ENCODE measurements around the gene SDHC. TPM values are rescaled to one million over a fixed set of nuclear protein-coding genes. Genes with fewer than 3 reads are reported as not detected.
A peak's percentile ranks its signal among the peaks of the same experiment; 100 is the strongest.
"Not testable (repeated sequence)": the region's sequence is repeated elsewhere in the genome, so short reads cannot be mapped to it uniquely, and the experiment has no call there.

SDHC gene
- total RNA-seq, 2 experiments from 2014 or later = 144 to 173 TPM

DNA sequence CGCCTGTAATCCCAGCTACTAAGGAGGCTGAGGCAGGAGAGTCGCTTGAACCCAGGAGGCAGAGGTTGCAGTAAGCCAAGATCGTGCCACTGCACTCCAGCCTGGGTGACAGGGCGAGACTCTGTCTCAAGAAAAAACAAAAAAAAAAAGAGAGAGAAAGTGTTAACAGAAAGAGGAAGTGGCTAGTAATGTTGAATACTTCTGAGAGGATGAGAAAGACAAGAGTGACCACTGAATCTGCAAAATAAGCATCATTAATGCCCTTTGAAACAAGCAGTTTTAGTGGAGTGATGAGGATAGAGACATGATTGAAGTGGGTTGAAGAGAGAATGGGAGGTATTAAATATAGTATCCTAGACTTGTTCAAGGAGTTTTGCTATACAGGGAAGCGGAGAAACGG lies 16.1 kb upstream of the SDHC start:
- ATAC-seq (no peak), DNase-seq (no peak)
- peaks cover 2% of the 10 kb centered on the region for H3K36me3 Mint-ChIP-seq
- peaks cover 7% of the 10 kb centered on the region for H3K4me1 Mint-ChIP-seq
- no peak overlapping the region for H3K27ac Mint-ChIP-seq
- CTCF ChIA-PET = no interaction called here
- H3K9me3 Mint-ChIP-seq (ENCODE audit: low read depth) = no peaks in the 10 kb centered on the region
- H3K27me3 Mint-ChIP-seq = no peaks in the 10 kb centered on the region
- no peak overlapping the region for H3K4me3 Mint-ChIP-seq

DNA sequence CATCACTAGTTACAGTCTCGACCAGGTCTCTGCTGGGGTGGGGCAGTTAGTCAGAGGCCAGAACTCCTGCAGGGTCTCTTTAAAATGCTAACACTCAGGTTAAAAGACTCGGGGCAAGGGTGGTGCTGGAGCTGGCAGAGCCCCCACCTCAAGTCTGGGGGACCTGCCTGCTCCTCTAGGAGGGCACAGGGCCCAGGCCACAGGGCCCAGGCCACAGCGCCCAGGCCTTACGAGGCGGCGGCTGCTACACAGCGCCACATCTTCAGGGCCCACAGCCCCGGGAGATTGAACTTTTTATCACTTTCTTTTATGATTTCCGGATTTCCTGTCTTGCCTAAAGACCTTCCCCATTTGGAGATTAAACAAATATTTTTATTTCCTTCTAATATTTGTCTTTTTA lies 14.8 kb upstream of the SDHC start:
- H3K9me3 Mint-ChIP-seq (ENCODE audit: low read depth) = no peaks in the 10 kb centered on the region
- CTCF ChIA-PET = no interaction called here
- DNase-seq = no peak
- H3K27me3 Mint-ChIP-seq = no peaks in the 10 kb centered on the region
- H3K4me1 Mint-ChIP-seq = peaks cover 14% of the 10 kb centered on the region
- no peak overlapping the region for H3K27ac Mint-ChIP-seq
- peaks cover 2% of the 10 kb centered on the region for H3K36me3 Mint-ChIP-seq
- ATAC-seq = no peak
- no peak overlapping the region for H3K4me3 Mint-ChIP-seq

DNA sequence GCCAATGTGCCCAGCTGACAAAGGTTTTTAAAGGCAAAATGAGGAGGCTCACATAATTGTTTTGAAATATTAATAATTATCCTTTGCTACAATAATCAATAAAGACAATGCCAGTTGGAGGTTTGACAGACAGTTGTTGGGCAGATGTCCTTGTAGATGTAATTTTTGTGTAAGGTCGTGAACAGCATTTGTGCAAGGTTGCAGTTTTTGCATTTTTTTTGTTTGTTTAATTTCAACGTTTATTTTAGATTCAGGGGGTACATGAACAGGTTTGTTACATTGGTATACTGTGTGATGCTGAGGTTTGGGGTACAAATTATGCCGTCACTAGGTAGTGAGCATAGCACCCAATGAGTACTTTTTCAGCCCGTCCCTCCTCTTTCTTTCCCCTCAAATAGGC lies 13.7 kb upstream of the SDHC start:
- DNase-seq = no peak
- H3K36me3 Mint-ChIP-seq = peaks cover 2% of the 10 kb centered on the region
- ATAC-seq = no peak
- H3K4me1 Mint-ChIP-seq = peaks cover 23% of the 10 kb centered on the region
- no peak overlapping the region for H3K27ac Mint-ChIP-seq
- no peaks in the 10 kb centered on the region for H3K27me3 Mint-ChIP-seq
- no peak overlapping the region for H3K4me3 Mint-ChIP-seq
- CTCF ChIA-PET = no interaction called here
- no peaks in the 10 kb centered on the region for H3K9me3 Mint-ChIP-seq (ENCODE audit: low read depth)

DNA sequence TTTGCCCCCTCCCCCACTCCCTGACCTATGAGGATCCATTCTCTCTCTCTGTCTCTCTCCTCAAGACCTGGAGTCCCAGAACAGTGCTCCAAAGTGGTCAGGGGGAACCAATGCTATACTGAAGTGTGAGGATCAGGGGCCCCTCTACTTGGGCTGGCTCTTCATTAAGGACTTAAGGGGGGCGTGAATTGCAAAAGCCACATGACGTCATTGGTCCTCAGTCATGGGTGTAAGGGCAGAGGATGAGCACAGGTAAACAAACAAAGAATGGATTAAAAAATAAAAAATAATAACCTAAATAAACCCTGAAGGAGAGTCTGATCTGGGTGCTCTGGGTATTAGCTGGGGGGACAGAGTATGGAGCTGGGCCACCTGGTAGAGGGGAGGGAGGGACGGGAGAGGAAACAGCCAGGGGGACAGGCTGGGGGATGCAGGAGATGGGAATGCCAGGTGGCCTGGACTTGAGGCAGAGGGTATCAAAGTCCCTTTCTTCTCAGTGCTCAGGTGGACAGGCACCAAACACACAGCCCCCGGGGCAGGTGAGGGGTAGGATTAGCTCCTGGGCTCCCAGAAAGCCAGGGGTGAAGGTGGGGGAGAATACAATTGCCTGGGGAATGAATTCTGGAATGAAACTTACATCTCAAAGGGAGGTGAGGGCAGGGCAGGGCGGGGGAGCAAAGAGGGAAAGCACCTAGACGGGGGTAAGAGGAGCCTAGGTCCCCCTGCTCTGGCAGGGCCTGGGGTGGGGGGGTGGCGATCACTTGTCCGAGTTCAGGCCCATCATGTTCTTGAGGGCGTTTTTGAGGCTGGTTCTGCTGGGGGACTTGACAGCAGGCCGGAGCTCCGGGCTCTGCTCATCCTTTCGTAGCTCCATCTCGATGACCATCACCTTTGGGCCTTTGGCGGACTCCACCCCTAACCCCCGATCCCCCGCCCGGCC lies 9.0 kb upstream of the SDHC start:
- CTCF ChIA-PET = interaction anchor here (0.6 to 4.4 kb wide), 22 partner anchors 10 to 152 kb away, joined by 3 to 34 read pairs (median 4); partner anchors contain the start of genes APOA2, CFAP126, FCER1G and TOMM40L
- Mint-ChIP-seq H3K9me3 (ENCODE audit: low read depth) (no peaks in the 10 kb centered on the region), H3K36me3 (peaks cover 4% of the 10 kb centered on the region), H3K4me3 (peak overlapping the region; percentile 99), H3K27ac (peak overlapping the region; percentile 90), H3K27me3 (no peaks in the 10 kb centered on the region), H3K4me1 (peaks cover 32% of the 10 kb centered on the region)
- DNase-seq = no peak
- no peak for ATAC-seq

DNA sequence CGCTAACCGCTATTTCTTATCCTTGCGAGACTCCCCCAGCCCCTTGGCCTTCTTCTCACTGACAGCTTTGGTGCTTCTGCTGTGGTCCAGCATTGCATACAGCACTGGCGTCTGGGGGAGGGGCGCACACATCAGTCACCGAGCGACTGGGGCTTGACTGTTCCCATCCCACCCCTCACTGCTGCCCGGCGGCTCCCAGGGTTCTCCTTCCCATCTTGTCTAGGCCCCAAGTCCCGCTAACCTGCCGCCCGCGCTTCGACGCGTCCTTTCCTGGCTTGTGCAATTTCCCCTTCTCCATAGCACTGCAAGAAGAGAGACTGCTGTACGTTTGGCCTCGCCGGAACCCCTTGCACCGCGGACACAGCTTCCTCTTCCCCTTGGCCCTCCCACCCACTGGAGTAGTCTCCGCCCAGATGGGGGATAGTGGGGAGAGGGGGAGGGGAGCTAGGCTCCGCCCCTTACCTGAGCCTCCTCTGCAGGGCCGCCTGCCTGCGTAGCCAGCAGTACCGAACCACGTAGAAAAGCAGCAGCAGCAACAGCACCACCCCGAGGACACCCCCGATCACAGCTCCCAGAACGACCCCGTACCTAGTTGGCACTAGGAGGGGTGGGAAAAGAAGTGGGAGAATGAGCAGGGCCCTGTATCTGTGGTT lies 8.2 kb upstream of the SDHC start:
- Mint-ChIP-seq H3K27ac (peak overlapping the region; percentile 90), H3K27me3 (no peaks in the 10 kb centered on the region)
- CTCF ChIA-PET = interaction anchor here (0.7 to 4.4 kb wide), 23 partner anchors 9 to 153 kb away, joined by 3 to 34 read pairs (median 4); partner anchors contain the start of genes ADAMTS4, APOA2, CFAP126 and FCER1G

DNA sequence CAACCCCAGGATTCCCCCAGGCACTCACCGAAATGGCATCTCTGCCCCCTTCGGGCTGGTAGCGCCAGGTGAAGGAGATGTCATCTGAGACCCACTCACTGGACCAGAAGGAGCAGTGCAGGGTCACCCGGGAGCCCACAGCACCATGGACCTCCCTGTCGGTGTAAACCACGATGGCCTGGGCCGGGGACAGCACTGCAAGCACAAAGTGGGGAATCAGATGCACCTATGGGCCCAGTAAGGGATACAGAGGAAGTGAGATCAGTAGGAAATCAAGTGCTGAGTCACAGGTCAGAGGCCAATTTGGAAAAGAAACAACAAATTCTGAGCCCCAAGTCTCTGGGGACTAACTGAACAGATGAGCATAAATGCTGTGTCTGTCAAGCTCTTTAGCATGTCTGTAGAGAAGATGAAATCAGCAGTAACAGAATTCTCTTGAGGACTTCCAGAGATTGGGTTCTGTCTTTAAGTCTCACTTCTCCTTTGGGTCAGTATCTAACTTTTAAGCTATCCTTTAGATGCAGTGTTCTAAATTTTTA lies 6.9 kb upstream of the SDHC start:
- ATAC-seq (no peak), DNase-seq (peak; percentile 43)
- H3K27ac Mint-ChIP-seq = peak overlapping the region; percentile 37
- CTCF ChIA-PET = interaction anchor here (1.2 to 4.4 kb wide), 8 partner anchors 12 to 154 kb away, joined by 3 to 34 read pairs (median 7); partner anchors contain the start of genes CFAP126, TOMM40L and UFC1
- H3K36me3 Mint-ChIP-seq = peaks cover 2% of the 10 kb centered on the region
- no peaks in the 10 kb centered on the region for H3K9me3 Mint-ChIP-seq (ENCODE audit: low read depth)
- no peak overlapping the region for H3K4me3 Mint-ChIP-seq
- H3K4me1 Mint-ChIP-seq = peaks cover 32% of the 10 kb centered on the region
- H3K27me3 Mint-ChIP-seq = no peaks in the 10 kb centered on the region

More for the DNA sequence above, 8.2 kb upstream of the SDHC start:
- DNase-seq (peak; percentile 92), ATAC-seq (peak; percentile 96)
- H3K4me3 Mint-ChIP-seq = peak overlapping the region; percentile 99
- peaks cover 2% of the 10 kb centered on the region for H3K36me3 Mint-ChIP-seq
- no peaks in the 10 kb centered on the region for H3K9me3 Mint-ChIP-seq (ENCODE audit: low read depth)
- H3K4me1 Mint-ChIP-seq = peaks cover 32% of the 10 kb centered on the region

DNA sequence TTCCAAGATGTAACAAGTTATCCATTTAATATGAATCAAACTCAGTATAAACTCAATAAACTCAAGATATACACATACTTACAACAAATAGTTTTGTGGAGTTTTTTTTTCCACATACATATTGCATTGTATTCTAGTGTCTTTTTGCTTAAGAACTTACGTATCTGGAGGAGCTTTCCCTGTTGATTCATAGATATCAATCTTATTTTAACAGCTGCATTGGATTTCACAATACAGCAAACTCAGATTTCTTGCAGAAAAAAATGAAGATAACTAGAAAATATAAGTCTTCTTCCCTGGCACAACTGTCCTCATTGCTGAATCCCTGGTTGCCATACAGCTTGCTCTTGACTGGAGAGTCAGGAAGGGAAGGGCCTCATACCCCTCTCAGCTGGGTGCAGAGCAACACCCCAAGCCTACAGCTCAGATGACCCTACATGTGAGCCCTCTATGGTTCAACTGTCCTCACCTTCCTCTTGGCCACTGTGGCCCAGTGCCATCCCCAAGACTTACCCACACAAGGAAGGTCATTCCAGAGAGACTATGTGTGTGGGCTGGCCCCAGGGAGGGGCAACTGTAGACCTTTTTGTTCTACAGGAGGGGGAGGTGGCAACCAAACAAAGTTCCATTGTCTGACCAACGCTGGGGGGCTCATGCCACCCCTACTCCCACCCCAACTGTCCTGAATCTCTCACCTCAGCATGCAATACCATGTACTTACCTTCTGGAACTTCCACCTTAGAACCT lies 6.1 kb upstream of the SDHC start:
- H3K27me3 Mint-ChIP-seq = no peaks in the 10 kb centered on the region
- H3K4me3 Mint-ChIP-seq = no peak overlapping the region
- DNase-seq = no peak
- CTCF ChIA-PET = interaction anchor here (1.2 to 4.4 kb wide), 3 partner anchors 14 to 126 kb away, joined by 3 to 34 read pairs (median 6); partner anchors contain the start of gene TOMM40L
- H3K36me3 Mint-ChIP-seq = peaks cover 2% of the 10 kb centered on the region
- peaks cover 32% of the 10 kb centered on the region for H3K4me1 Mint-ChIP-seq
- ATAC-seq = no peak
- no peaks in the 10 kb centered on the region for H3K9me3 Mint-ChIP-seq (ENCODE audit: low read depth)
- H3K27ac Mint-ChIP-seq = peak overlapping the region; percentile 35

DNA sequence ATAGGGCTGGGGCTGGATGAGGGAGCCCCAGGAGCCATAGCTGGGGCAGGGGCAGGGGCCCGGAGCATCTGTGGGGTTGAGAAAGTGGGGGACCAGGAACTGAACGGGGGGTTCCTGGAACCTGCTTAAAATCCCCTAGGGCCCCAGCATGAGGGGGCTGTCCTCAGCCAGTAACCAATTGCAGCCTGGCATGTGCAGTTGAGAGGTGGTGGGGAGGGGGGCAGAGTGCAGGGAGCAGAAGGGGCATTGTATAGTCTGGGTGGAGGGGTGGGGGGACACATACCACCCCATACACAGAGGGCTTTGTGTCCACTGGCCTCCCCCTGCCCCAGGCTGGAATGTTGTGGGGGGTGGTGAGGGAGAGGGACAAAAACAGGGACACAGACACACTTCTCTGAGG lies 4.3 kb upstream of the SDHC start, which contains the start of gene MPZ:
Gene MPZ, minus strand, starts transcription at position 101 of the 400 bp plus-strand sequence. Its CDS starts 63 bp downstream, at position 38.
- CTCF ChIA-PET = interaction anchor here (0.6 kb wide), 1 partner anchor 37 kb away, joined by 3 read pairs; no protein-coding TSS in a partner anchor
- H3K4me3 Mint-ChIP-seq = no peak within 1 kb of the TSS
- ATAC-seq (no peak), DNase-seq (no peak)
- no peak within 1 kb of the TSS for H3K27ac Mint-ChIP-seq
- H3K9me3 Mint-ChIP-seq (ENCODE audit: low read depth) = no peaks in the 10 kb centered on the region
- peaks cover 2% of the 10 kb centered on the region for H3K36me3 Mint-ChIP-seq
- H3K27me3 Mint-ChIP-seq = no peaks in the 10 kb centered on the region
- peaks cover 30% of the 10 kb centered on the region for H3K4me1 Mint-ChIP-seq

DNA sequence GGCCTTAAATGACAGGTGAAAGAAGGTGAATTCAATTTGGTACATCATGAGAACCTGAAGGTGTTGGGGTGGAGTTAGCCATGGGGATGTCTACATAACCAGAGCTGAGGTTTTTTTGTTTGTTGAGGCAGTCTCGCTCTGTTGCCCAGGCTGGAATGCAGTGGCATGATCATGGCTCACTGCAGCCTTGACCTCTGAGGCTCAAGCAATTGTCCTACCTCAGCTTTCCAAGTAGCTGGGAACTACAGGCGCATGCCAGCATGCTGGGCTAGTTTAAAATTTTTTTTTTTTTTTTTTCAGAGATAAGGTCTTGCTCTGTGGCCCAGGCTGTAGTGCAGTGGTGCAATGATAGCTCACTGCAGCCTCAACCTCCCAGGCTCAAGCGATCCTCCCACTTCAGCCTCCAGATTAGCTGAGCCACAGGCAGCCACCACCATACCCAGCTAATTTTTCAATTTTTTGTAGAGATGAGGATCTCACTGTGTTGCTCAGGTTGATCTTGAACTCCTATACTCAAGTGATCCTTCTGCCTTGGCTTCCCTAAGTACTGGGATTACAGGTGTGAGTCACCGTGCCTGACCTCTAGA lies 2.5 kb upstream of the SDHC start:
- Mint-ChIP-seq H3K4me1 (peaks cover 30% of the 10 kb centered on the region), H3K27me3 (no peaks in the 10 kb centered on the region), H3K27ac (no peak overlapping the region), H3K4me3 (no peak overlapping the region), H3K36me3 (peaks cover 1% of the 10 kb centered on the region), H3K9me3 (ENCODE audit: low read depth) (no peaks in the 10 kb centered on the region)
- no peak for DNase-seq
- CTCF ChIA-PET = interaction anchor here (1.0 kb wide), 1 partner anchor 70 kb away, joined by 3 read pairs; no protein-coding TSS in a partner anchor
- ATAC-seq = no peak

DNA sequence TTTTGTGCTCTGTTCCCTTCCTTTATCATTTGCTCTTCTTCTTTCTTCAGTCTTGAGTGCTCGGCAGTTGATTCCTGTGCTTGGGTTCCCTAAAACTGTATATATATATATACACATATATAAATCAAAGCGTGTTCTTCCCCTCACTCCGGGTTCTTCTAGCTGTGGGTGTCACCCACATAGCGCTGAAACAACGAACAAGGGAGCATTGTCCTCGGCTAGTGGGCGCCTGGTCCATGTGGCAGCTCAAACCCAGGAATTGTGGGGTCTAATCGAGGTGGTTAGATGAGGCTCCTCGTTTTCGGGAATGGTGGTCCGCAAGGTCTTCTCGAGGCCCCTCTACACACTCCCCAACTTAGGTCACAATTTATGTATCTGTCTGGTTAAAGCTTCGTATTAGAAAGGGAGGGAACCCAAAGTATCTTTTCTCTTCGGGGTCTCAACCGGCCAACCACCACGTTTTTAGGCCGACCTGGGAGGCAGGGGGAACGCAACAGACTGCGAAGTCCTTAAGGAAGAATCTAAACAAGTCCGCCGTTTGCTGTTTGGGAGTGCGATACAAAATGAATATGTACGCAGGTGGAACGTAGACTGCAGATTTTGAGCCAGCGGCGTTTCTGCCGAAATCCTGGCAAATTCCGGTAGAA lies 504 bp upstream of the SDHC start:
- CTCF ChIA-PET = interaction anchor here (0.8 to 2.7 kb wide), 8 partner anchors 9 to 88 kb away, joined by 3 to 20 read pairs (median 4); partner anchors contain the start of gene TOMM40L
- Mint-ChIP-seq H3K4me3 (peak overlapping the region; percentile 87), H3K27me3 (no peaks in the 10 kb centered on the region), H3K27ac (peak overlapping the region; percentile 95), H3K36me3 (peaks cover 2% of the 10 kb centered on the region), H3K9me3 (ENCODE audit: low read depth) (no peaks in the 10 kb centered on the region), H3K4me1 (peaks cover 24% of the 10 kb centered on the region)
- DNase-seq = no peak
- ATAC-seq = no peak

DNA sequence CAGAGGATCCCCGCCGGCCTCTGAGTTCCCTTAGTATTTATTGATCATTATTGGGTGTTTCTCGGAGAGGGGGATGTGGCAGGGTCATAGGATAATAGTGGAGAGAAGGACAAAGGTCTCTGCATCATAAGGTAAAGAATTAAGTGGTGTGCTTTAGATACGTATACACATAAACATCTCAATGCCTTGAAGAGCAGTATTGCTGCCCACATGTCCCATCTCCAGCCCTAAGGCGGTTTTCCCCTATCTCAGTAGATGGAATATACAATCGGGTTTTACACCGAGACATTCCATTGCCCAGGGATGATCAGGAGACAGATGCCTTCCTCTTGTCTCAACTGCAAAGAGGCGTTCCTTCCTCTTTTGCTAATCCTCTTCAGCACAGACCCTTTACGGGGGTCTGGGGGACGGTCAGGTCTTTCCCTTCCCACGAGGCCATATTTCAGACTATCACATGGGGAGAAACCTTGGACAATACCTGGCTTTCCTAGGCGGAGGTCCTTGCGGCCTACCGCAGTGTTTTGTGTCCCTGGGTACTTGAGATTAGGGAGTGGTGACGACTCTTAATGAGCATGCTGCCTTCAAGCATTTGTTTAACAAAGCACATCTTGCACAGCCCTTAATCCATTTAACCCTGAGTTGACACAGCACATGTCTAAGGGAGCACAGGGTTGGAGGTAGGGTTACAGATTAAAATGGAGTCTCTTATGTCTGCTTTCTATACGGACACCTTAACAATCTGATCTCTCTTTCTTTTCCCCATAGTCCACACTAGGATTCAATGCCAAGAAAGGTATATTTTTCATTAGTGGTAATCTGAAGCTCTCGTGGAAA lies 1.9 kb downstream of the SDHC start:
- H3K27ac Mint-ChIP-seq; DNase-seq; ATAC-seq; H3K36me3 Mint-ChIP-seq; H3K27me3 Mint-ChIP-seq; H3K9me3 Mint-ChIP-seq (ENCODE audit: low read depth): not testable (repeated sequence)
- Mint-ChIP-seq H3K4me3 (peak overlapping the region; percentile 87), H3K4me1 (peaks cover 24% of the 10 kb centered on the region)
- CTCF ChIA-PET = interaction anchor here (0.7 to 1.3 kb wide), 2 partner anchors 66 to 108 kb away, joined by 3 read pairs; no protein-coding TSS in a partner anchor

All from activated CD8-positive, alpha-beta memory T cell treated with anti-CD3 and anti-CD28 coated beads, Interleukin-2, amount 10 ng/mL, durations not matched to agents 7 days and 5 days (primary cell).